ENCODE results near the gene COL23A1. TPM values are rescaled to one million over a fixed set of nuclear protein-coding genes. Genes with fewer than 3 reads are reported as not detected.

Gene COL23A1
- polyA plus RNA-seq, 2 of the 4 experiments (the other 2 are of a cell fraction), result not detected

DNA sequence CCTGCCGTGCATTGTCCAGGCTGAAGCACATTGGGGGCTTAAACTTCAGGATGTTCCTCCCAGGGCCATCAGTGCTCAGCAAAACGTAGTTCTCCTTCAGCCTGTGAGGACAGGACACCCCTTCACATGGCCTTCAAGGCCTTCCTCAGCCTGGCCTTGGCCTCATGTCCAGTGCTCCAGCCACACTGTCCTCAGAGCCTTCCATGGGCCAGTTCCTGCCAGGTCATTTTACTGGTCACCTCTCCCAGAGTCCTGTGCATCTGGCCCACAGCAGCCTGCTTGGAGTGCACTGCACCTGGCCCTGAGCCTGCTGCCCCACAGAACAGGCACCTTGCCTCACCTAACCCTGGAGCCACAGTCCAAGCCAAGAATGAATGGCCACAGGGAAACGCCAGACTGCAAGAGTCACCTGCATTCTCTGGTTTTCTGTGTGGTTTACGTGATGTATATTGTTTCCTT lies 377.2 kb downstream of the COL23A1 start:
- no peak for FAIRE-seq
- peak in 1 of 2 experiments; percentile 6; a peak in 3 of 6 replicates for ATAC-seq
- no peak overlapping the region for H3K27ac ChIP-seq
- H3K4me3 ChIP-seq, result no peak overlapping the region
- POLR2A ChIA-PET, result interaction anchor here (1.4 to 2.3 kb wide), 2 partner anchors 9 to 19 kb away, joined by 4 to 18 read pairs; partner anchors contain the start of genes HNRNPAB and PHYKPL
- no peaks in the 10 kb centered on the region for H3K9me3 ChIP-seq
- TF ChIP-seq HDAC2 (IDR thresholded peaks at IDR 0.05) (no peak), EHMT2 (IDR thresholded peaks at IDR 0.05; ENCODE audit: low read depth) (no peak), MAZ (IDR thresholded peaks at IDR 0.05; ENCODE audit: borderline replicate concordance, low read depth, low read length) (no peak), FOSB (CRISPR knock-in tag; IDR thresholded peaks at IDR 0.05) (no peak), BCL3 (IDR thresholded peaks at IDR 0.05) (no peak), JUN (IDR thresholded peaks at IDR 0.05) (no peak), POLR2AphosphoS2 (conservative IDR thresholded peaks at IDR 0.05; ENCODE audit: low read length) (peak; percentile 57; the same call in 1 of the 2 replicates), JUNB (IDR thresholded peaks at IDR 0.05) (no peak), KDM5A (IDR thresholded peaks at IDR 0.05) (no peak), MAX (IDR thresholded peaks at IDR 0.05) (no peak), CHD4 (IDR thresholded peaks at IDR 0.05; ENCODE audit: borderline replicate concordance) (no peak), SMC3 (IDR thresholded peaks at IDR 0.05) (no peak), TP53 (CRISPR knock-in tag; IDR thresholded peaks at IDR 0.05) (0 out of 2 replicates have a peak, but pooled peaks have one; percentile 9), FOSL2 (IDR thresholded peaks at IDR 0.05) (no peak), FOSL2 (CRISPR knock-in tag; IDR thresholded peaks at IDR 0.05) (no peak)
- TF ChIP-seq, protein P1, sequence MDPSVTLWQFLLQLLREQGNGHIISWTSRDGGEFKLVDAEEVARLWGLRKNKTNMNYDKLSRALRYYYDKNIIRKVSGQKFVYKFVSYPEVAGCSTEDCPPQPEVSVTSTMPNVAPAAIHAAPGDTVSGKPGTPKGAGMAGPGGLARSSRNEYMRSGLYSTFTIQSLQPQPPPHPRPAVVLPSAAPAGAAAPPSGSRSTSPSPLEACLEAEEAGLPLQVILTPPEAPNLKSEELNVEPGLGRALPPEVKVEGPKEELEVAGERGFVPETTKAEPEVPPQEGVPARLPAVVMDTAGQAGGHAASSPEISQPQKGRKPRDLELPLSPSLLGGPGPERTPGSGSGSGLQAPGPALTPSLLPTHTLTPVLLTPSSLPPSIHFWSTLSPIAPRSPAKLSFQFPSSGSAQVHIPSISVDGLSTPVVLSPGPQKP (IDR thresholded peaks at IDR 0.05; ENCODE audit: low read depth, low read length), result no peak
- TF ChIP-seq, protein P2, sequence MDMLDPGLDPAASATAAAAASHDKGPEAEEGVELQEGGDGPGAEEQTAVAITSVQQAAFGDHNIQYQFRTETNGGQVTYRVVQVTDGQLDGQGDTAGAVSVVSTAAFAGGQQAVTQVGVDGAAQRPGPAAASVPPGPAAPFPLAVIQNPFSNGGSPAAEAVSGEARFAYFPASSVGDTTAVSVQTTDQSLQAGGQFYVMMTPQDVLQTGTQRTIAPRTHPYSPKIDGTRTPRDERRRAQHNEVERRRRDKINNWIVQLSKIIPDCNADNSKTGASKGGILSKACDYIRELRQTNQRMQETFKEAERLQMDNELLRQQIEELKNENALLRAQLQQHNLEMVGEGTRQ (IDR thresholded peaks at IDR 0.05), result no peak
- H3K4me1 ChIP-seq, result peaks cover 8% of the 10 kb centered on the region; the same call in 1 of the 3 replicates
- DNase-seq (ENCODE audit: low read depth in 1 of 2, low spot score in 1 of 2), result no peak
- no peak overlapping the region for H3K4me2 ChIP-seq
- WGBS (ENCODE audit: missing lambda C conversion rate), result 92% methylated on average over 4 of the region's 4 CpGs
- CTCF ChIA-PET, result interaction anchor here (1.3 kb wide), 1 partner anchor 22 kb away, joined by 6 read pairs; no protein-coding TSS in a partner anchor

- CTCF ChIA-PET, result no interaction called here
- no peak overlapping the region for H3K4me3 ChIP-seq
- H3K27ac ChIP-seq, result no peak overlapping the region
- H3K4me2 ChIP-seq, result no peak overlapping the region
- WGBS (ENCODE audit: missing lambda C conversion rate), result 97% methylated on average over 3 of the region's 3 CpGs
- peak in 1 of 2 experiments; percentile 2; a peak in 3 of 6 replicates for ATAC-seq
- POLR2A ChIA-PET, result interaction anchor here (1.4 to 2.3 kb wide), 2 partner anchors 8 to 20 kb away, joined by 4 to 18 read pairs; partner anchors contain the start of genes HNRNPAB and PHYKPL
- no peak for FAIRE-seq
- H3K4me1 ChIP-seq, result peaks cover 14% of the 10 kb centered on the region; the same call in 2 of the 3 replicates
- DNase-seq (ENCODE audit: low read depth in 1 of 2, low spot score in 1 of 2), result no peak
- H3K9me3 ChIP-seq, result no peaks in the 10 kb centered on the region
- TF ChIP-seq, protein P3, sequence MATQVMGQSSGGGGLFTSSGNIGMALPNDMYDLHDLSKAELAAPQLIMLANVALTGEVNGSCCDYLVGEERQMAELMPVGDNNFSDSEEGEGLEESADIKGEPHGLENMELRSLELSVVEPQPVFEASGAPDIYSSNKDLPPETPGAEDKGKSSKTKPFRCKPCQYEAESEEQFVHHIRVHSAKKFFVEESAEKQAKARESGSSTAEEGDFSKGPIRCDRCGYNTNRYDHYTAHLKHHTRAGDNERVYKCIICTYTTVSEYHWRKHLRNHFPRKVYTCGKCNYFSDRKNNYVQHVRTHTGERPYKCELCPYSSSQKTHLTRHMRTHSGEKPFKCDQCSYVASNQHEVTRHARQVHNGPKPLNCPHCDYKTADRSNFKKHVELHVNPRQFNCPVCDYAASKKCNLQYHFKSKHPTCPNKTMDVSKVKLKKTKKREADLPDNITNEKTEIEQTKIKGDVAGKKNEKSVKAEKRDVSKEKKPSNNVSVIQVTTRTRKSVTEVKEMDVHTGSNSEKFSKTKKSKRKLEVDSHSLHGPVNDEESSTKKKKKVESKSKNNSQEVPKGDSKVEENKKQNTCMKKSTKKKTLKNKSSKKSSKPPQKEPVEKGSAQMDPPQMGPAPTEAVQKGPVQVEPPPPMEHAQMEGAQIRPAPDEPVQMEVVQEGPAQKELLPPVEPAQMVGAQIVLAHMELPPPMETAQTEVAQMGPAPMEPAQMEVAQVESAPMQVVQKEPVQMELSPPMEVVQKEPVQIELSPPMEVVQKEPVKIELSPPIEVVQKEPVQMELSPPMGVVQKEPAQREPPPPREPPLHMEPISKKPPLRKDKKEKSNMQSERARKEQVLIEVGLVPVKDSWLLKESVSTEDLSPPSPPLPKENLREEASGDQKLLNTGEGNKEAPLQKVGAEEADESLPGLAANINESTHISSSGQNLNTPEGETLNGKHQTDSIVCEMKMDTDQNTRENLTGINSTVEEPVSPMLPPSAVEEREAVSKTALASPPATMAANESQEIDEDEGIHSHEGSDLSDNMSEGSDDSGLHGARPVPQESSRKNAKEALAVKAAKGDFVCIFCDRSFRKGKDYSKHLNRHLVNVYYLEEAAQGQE (IDR thresholded peaks at IDR 0.05), result no peak
- TF ChIP-seq POLR2AphosphoS2 (conservative IDR thresholded peaks at IDR 0.05; ENCODE audit: low read length) (peak; percentile 85; the same call in 1 of the 2 replicates), RARB (CRISPR knock-in tag; IDR thresholded peaks at IDR 0.05) (no peak), TFCP2L1 (CRISPR knock-in tag; IDR thresholded peaks at IDR 0.05) (no peak), HEYL (CRISPR knock-in tag; IDR thresholded peaks at IDR 0.05) (no peak), HOXA7 (CRISPR knock-in tag; IDR thresholded peaks at IDR 0.05) (0 out of 2 replicates have a peak, but pooled peaks have one; percentile 71), KDM1A (IDR thresholded peaks at IDR 0.05; ENCODE audit: low read depth) (no peak), HES2 (IDR thresholded peaks at IDR 0.05) (no peak), EP300 (IDR thresholded peaks at IDR 0.05) (no peak), MYC (IDR thresholded peaks at IDR 0.05; ENCODE audit: borderline replicate concordance, low read length) (no peak), BCL3 (IDR thresholded peaks at IDR 0.05) (no peak), CBX2 (IDR thresholded peaks at IDR 0.05; ENCODE audit: borderline replicate concordance, low read depth) (no peak), CBX8 (IDR thresholded peaks at IDR 0.05) (no peak)
These were observed 377.8 kb downstream of the COL23A1 start for GRCh38 chr5:178212241-178213002.

Data from A549 (cell line).